Nephron (organoid): Measurements from ENCODE around the gene DUSP16.

Source experiments
- H3K27ac Mint-ChIP-seq, 3 experiments: 2 replicates each; pipeline ENCODE4 v1.8.0; 2020; ENCODE audit warnings: mixed read lengths in 3 of 3, mild to moderate bottlenecking in 2 of 3, moderate library complexity in 1 of 3
- H3K27me3 Mint-ChIP-seq: 2 replicates; pipeline ENCODE4 v1.8.0; 2021; ENCODE audit warnings: low read depth, mild to moderate bottlenecking, moderate library complexity, mixed read lengths
- H3K36me3 Mint-ChIP-seq: 2 replicates; pipeline ENCODE4 v1.8.0; 2020; ENCODE audit warnings: low read depth, mixed read lengths
- H3K4me1 Mint-ChIP-seq: 2 replicates; pipeline ENCODE4 v1.8.0; 2020; ENCODE audit warnings: mixed read lengths
- H3K4me3 Mint-ChIP-seq, 3 experiments: 2 replicates each; pipeline ENCODE4 v1.8.0; 2020; ENCODE audit warnings: mild to moderate bottlenecking in 3 of 3, mixed read lengths in 3 of 3, moderate library complexity in 2 of 3
- H3K9me3 Mint-ChIP-seq: 2 replicates; pipeline ENCODE4 v1.8.0; 2020; ENCODE audit warnings: mixed read lengths
- TF ChIP-seq, protein P1 (sequence below), 3 experiments: fragments of 200-600 bp; sonication (generic); IDR thresholded peaks; one replicate each; pipeline ENCODE4 v1.5.0; 2021; ENCODE audit warnings: antibody characterized with exemption in 3 of 3; ENCODE audit not compliant: unreplicated experiment in 3 of 3

DUSP16 gene

DNA sequence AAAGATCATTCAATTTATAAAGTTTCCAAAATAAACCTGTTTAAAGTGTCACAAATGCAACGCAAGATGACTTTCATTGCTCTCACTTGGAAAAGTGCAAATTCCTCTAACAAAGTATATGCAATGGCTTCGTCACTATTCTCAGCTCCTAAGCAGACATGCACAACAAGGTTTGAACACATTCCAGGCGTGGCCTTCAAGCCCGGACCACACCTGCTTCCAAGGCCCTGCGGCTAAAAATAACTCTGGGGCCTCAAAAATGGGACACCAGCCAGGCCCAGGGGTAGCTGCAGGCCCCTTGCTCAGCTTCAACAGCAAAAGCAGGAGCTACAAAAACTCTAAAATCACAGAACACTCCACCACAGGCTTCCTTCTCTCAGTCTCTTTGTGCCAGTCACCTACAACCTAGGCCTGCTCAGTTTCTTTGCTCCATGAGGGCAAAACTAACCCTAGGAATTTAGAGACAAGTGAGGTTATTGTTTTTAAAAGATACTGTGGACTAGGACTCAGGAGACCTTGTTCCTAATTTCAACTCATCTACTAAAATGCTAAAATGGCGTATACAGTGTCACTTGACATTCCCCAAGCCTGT lies 29.3 kb downstream of the DUSP16 start:
- H3K4me1 Mint-ChIP-seq = peaks cover 31% of the 10 kb centered on the region
- H3K36me3 Mint-ChIP-seq = peaks cover 11% of the 10 kb centered on the region
- TF ChIP-seq, protein P1, sequence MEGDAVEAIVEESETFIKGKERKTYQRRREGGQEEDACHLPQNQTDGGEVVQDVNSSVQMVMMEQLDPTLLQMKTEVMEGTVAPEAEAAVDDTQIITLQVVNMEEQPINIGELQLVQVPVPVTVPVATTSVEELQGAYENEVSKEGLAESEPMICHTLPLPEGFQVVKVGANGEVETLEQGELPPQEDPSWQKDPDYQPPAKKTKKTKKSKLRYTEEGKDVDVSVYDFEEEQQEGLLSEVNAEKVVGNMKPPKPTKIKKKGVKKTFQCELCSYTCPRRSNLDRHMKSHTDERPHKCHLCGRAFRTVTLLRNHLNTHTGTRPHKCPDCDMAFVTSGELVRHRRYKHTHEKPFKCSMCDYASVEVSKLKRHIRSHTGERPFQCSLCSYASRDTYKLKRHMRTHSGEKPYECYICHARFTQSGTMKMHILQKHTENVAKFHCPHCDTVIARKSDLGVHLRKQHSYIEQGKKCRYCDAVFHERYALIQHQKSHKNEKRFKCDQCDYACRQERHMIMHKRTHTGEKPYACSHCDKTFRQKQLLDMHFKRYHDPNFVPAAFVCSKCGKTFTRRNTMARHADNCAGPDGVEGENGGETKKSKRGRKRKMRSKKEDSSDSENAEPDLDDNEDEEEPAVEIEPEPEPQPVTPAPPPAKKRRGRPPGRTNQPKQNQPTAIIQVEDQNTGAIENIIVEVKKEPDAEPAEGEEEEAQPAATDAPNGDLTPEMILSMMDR (IDR thresholded peaks at IDR 0.05; ENCODE audit: unreplicated experiment in 3 of 3) = no peak
- no peak overlapping the region for H3K4me3 Mint-ChIP-seq
- no peaks in the 10 kb centered on the region for H3K27me3 Mint-ChIP-seq
- H3K27ac Mint-ChIP-seq = peak overlapping the region; percentile 66 to 81 (median 79)
- H3K9me3 Mint-ChIP-seq = no peaks in the 10 kb centered on the region

DNA sequence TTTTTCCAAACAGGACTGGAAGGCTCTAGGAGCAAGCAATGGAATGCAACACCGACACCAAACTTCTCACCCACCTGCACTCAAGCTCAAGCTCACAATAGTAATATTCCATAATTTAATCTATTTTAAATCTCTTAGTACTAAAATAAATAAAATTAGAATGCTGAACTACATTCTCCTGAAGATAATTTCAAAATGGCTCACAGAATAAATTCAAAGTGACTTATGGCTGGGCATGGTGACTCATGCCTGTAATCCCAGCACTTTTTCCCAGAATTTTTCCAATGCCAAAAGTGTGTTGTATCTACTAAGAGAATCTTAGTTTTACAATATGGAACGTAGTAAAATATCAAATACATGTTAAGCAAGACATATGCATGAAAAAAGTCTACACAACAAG lies 31.5 kb downstream of the DUSP16 start:
- Mint-ChIP-seq H3K36me3 (peaks cover 11% of the 10 kb centered on the region), H3K27me3 (no peaks in the 10 kb centered on the region), H3K4me3 (no peak overlapping the region), H3K4me1 (peaks cover 35% of the 10 kb centered on the region), H3K27ac (no peak overlapping the region), H3K9me3 (no peaks in the 10 kb centered on the region)
- TF ChIP-seq, protein P1 (IDR thresholded peaks at IDR 0.05; ENCODE audit: unreplicated experiment in 3 of 3) = no peak

DNA sequence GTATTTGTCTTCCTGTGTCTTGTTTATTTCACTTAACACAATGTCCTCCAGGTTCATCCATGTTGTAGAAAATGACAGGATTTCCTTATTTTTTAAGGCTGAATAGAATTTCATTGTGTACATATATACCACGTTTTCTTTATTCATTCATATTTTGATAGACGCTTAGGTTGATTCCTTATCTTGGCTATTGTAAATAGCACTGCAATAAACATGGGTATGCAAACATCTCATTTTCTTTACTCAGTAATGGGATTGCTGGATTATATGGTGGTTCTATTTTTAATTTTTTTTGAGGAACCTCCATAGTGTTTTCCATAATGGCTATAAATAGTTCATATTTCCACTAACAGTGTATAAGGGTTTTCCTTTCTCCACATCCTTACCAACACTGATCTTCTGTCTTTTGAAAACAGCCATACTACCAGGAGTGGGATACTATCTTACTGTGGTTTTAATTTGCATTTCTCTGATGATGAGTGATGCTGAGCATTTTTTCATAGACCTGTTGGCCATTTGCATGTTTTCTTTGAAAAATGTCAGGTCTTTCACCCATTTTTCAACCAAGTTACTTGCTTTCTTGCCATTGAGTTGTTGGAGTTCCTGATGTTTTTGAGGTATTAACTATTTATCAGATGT lies 32.8 kb downstream of the DUSP16 start:
- peaks cover 11% of the 10 kb centered on the region for H3K36me3 Mint-ChIP-seq
- H3K27me3 Mint-ChIP-seq = no peaks in the 10 kb centered on the region
- no peaks in the 10 kb centered on the region for H3K9me3 Mint-ChIP-seq
- no peak overlapping the region for H3K27ac Mint-ChIP-seq
- no peak overlapping the region for H3K4me3 Mint-ChIP-seq
- TF ChIP-seq, protein P1 (IDR thresholded peaks at IDR 0.05; ENCODE audit: unreplicated experiment in 3 of 3) = no peak
- H3K4me1 Mint-ChIP-seq = peaks cover 28% of the 10 kb centered on the region

DNA sequence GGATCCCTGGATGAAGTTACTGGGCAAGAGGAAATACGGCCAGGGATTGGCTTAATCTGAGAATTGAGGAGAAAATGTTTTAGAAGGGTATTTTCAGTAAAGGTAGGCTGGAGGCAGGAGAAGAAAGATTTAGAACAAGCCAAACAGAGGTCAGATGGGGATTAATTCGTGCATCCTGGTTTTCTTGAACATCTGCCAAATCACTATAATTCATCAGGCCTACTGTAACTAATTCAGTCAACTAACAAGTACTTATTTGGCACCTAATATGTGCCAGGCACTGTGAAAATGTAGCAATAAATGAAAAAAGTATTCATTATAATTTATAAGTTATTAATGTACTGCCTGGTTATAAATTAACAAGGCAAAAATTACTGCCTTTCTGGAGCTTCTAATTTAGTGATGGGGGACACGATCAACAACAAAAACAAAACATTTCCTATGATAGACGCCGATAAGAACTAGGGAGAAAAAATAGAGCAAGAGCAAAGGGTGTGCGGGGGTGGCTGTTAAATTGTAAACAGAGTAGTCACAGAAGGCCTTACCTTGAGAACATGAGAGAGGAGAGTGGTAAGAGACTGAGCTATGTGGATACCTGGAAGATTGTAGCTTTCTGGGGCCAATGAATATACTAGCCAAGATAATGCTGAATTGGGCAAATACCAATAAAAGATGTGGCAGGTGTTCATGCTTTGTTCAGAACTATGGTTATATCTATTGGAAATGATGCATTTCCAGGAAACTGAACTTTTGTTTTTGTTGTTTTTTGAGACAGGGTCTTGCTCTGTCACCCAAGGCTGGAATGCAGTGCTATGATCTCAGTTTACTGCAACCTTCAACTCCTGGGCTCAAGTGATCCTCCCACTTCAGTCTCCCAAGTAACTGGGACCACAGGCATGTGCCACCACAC lies 34.0 kb downstream of the DUSP16 start:
- no peak overlapping the region for H3K4me3 Mint-ChIP-seq
- H3K27me3 Mint-ChIP-seq = no peaks in the 10 kb centered on the region
- H3K9me3 Mint-ChIP-seq = no peaks in the 10 kb centered on the region
- peaks cover 11% of the 10 kb centered on the region for H3K36me3 Mint-ChIP-seq
- H3K4me1 Mint-ChIP-seq = peaks cover 15% of the 10 kb centered on the region
- TF ChIP-seq, protein P1 (IDR thresholded peaks at IDR 0.05; ENCODE audit: unreplicated experiment in 3 of 3) = no peak
- peak overlapping the region; percentile 2 to 24 (median 13) for H3K27ac Mint-ChIP-seq

DNA sequence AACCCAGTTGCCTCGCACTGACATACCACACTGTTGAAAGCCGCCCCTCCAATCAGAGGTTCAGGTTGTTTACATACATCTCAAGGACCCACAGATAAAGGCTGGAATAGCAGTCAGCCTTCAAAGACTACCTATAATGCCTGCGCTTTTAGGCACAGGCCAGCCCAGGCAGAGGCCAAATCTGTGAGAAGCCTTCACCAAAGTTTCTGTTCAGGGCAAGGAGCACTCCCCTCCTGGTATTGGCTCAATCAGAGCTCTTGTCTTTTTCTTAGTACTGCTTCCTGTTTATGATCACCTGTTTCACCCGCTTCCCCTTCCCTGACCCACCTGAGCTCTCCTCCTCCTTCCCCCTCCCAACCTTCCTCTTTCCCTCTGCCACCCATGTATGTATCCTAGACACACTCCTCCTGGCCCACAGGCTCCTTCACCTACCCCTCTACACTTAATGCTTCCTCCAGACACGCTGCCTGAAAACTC lies 34.8 kb downstream of the DUSP16 start:
- peaks cover 11% of the 10 kb centered on the region for H3K36me3 Mint-ChIP-seq
- H3K4me1 Mint-ChIP-seq = peaks cover 10% of the 10 kb centered on the region
- no peak overlapping the region for H3K4me3 Mint-ChIP-seq
- peak overlapping the region in 1 of 3 experiments; percentile 13 for H3K27ac Mint-ChIP-seq
- no peaks in the 10 kb centered on the region for H3K9me3 Mint-ChIP-seq
- TF ChIP-seq, protein P1 (IDR thresholded peaks at IDR 0.05; ENCODE audit: unreplicated experiment in 3 of 3) = no peak
- H3K27me3 Mint-ChIP-seq = no peaks in the 10 kb centered on the region
